Subcutaneous adipose tissue (tissue), 4 donors: ENCODE data around the gene CACNA1G. TPM values are rescaled to one million over a fixed set of nuclear protein-coding genes. Genes with fewer than 3 reads are reported as not detected.

ENCODE experiments used
- CTCF ChIP-seq: fragments of 450-650 bp; IDR thresholded peaks from one replicate; pipeline ENCODE4 v1.5.1; 2016; ENCODE audit warnings: low read depth, mild to moderate bottlenecking, control low read depth, antibody characterized with exemption, moderate library complexity
- total RNA-seq, 4 donors: library from RNA; depleted of rRNA; stranded (reverse); fragments of >200 nt; gene quantifications; one replicate each; pipeline ENCODE4 v1.1.0, GENCODE V29; 2016

The CACNA1G gene
- total RNA-seq, 4 donors from 2014 or later, result 0.17 to 0.44 TPM; not detected in 2

- TF ChIP-seq CTCF, result no peak
Measured at GRCh38 chr17:50645748-50646682, 85.5 kb downstream of the CACNA1G start.

GRCh38 chr17:50647187-50647586 lies 86.7 kb downstream of the CACNA1G start:
- TF ChIP-seq CTCF, result no peak

- TF ChIP-seq CTCF, result no peak
Measured at GRCh38 chr17:50649042-50649908, 88.8 kb downstream of the CACNA1G start.

- TF ChIP-seq CTCF, result no peak
Measured at GRCh38 chr17:50651661-50652060, 91.1 kb downstream of the CACNA1G start.

GRCh38 chr17:50653738-50654137 lies 93.2 kb downstream of the CACNA1G start:
- TF ChIP-seq CTCF, result no peak

- no peak for TF ChIP-seq CTCF
Measured at GRCh38 chr17:50656509-50656908, 96.0 kb downstream of the CACNA1G start.

- TF ChIP-seq CTCF, result no peak
Measured at GRCh38 chr17:50657054-50657453, 96.5 kb downstream of the CACNA1G start.
